GM18511 (cell line): ENCODE results near the gene TIMM10B.

ENCODE experiments used
- ATAC-seq: cut with Tn5 transposase; IDR thresholded peaks from one replicate; pipeline ENCODE4 v1.9.1; 2021; ENCODE audit warnings: mild to moderate bottlenecking, moderate library complexity; ENCODE audit not compliant: unreplicated experiment

Gene TIMM10B

GRCh38 chr11:6469599-6469998, 11.7 kb upstream of the TIMM10B start:
- no peak for ATAC-seq

GRCh38 chr11:6472934-6473333, 8.4 kb upstream of the TIMM10B start:
- ATAC-seq: no peak

GRCh38 chr11:6473451-6474412, 7.6 kb upstream of the TIMM10B start, which contains the start of gene TRIM3:
TSS of gene TRIM3 (minus strand) at chr11:6473941. CDS start at chr11:6465695, 8,246 bp downstream.
- ATAC-seq: peak; percentile 75

GRCh38 chr11:6474413-6474792, 6.9 kb upstream of the TIMM10B start:
- no peak for ATAC-seq

GRCh38 chr11:6474806-6475500, 6.3 kb upstream of the TIMM10B start:
- ATAC-seq: no peak

- no peak for ATAC-seq
These were observed 5.4 kb upstream of the TIMM10B start for GRCh38 chr11:6475936-6476335.

- no peak for ATAC-seq
These were observed 4.7 kb upstream of the TIMM10B start for GRCh38 chr11:6476571-6476970.

- no peak for ATAC-seq
These were observed 894 bp upstream of the TIMM10B start for GRCh38 chr11:6480299-6480914.

GRCh38 chr11:6481924-6482275, 599 bp downstream of the TIMM10B start:
- ATAC-seq: peak; percentile 2

GRCh38 chr11:6482441-6482840, 1.1 kb downstream of the TIMM10B start:
- ATAC-seq: no peak

- ATAC-seq: no peak
These were observed 1.7 kb downstream of the TIMM10B start for GRCh38 chr11:6483015-6483414.

GRCh38 chr11:6485661-6486060, 4.4 kb downstream of the TIMM10B start:
- ATAC-seq: no peak

- no peak for ATAC-seq
These were observed 5.0 kb downstream of the TIMM10B start for GRCh38 chr11:6486256-6486655.

- no peak for ATAC-seq
These were observed 5.6 kb downstream of the TIMM10B start for GRCh38 chr11:6486938-6487337.

- ATAC-seq: no peak
These were observed 7.0 kb downstream of the TIMM10B start for GRCh38 chr11:6488342-6488741.

GRCh38 chr11:6488821-6489220, 7.5 kb downstream of the TIMM10B start:
- ATAC-seq: no peak

- no peak for ATAC-seq
These were observed 8.0 kb downstream of the TIMM10B start for GRCh38 chr11:6489306-6489705.

GRCh38 chr11:6497069-6497839, 16.0 kb downstream of the TIMM10B start, which contains the start of gene DNHD1:
TSS of gene DNHD1 (plus strand) at chr11:6497280. CDS start at chr11:6498216, 936 bp downstream.
- no peak for ATAC-seq

GRCh38 chr11:6498121-6498520, 16.8 kb downstream of the TIMM10B start:
- ATAC-seq: no peak

- ATAC-seq: no peak
These were observed 17.2 kb downstream of the TIMM10B start for GRCh38 chr11:6498544-6498943.

GRCh38 chr11:6502382-6502781, 21.1 kb downstream of the TIMM10B start:
- no peak for ATAC-seq
